GM19025 (cell line): ENCODE data around the gene PTPRB.

Source experiments
- ATAC-seq: cut with Tn5 transposase; IDR thresholded peaks from one replicate; pipeline ENCODE4 v1.9.1; 2021; ENCODE audit warnings: mild to moderate bottlenecking, low read depth, moderate library complexity; ENCODE audit not compliant: unreplicated experiment

Gene PTPRB

GRCh38 chr12:70637303-70638085 is at the start of gene PTPRB:
TSS of gene PTPRB (minus strand) at chr12:70637429. CDS start at chr12:70637395, 34 bp downstream.
- no peak for ATAC-seq

- no peak for ATAC-seq
Measured at GRCh38 chr12:70686907-70687306, 49.7 kb upstream of the PTPRB start.

- no peak for ATAC-seq
Measured at GRCh38 chr12:70686299-70686698, 49.1 kb upstream of the PTPRB start.

- ATAC-seq: no peak
Measured at GRCh38 chr12:70683976-70684375, 46.7 kb upstream of the PTPRB start.

- ATAC-seq: no peak
Measured at GRCh38 chr12:70671698-70672097, 34.5 kb upstream of the PTPRB start.

- no peak for ATAC-seq
Measured at GRCh38 chr12:70670948-70671347, 33.7 kb upstream of the PTPRB start.

- ATAC-seq: no peak
Measured at GRCh38 chr12:70667253-70667652, 30.0 kb upstream of the PTPRB start.

GRCh38 chr12:70666364-70666763 is 29.1 kb upstream of the PTPRB start:
- ATAC-seq: no peak

GRCh38 chr12:70664465-70664881 is 27.2 kb upstream of the PTPRB start:
- no peak for ATAC-seq

- no peak for ATAC-seq
Measured at GRCh38 chr12:70663838-70664237, 26.6 kb upstream of the PTPRB start.

GRCh38 chr12:70661466-70662161 is 24.4 kb upstream of the PTPRB start:
- ATAC-seq: no peak

- ATAC-seq: no peak
Measured at GRCh38 chr12:70660620-70661219, 23.5 kb upstream of the PTPRB start.

- ATAC-seq: no peak
Measured at GRCh38 chr12:70660002-70660604, 22.9 kb upstream of the PTPRB start.

GRCh38 chr12:70659077-70659606 is 21.9 kb upstream of the PTPRB start:
- ATAC-seq: no peak

GRCh38 chr12:70657616-70658286 is 20.5 kb upstream of the PTPRB start:
- ATAC-seq: no peak

- no peak for ATAC-seq
Measured at GRCh38 chr12:70652451-70652850, 15.2 kb upstream of the PTPRB start.

GRCh38 chr12:70648831-70649230 is 11.6 kb upstream of the PTPRB start:
- ATAC-seq: no peak

- ATAC-seq: no peak
Measured at GRCh38 chr12:70648191-70648590, 11.0 kb upstream of the PTPRB start.

GRCh38 chr12:70646850-70647249 is 9.6 kb upstream of the PTPRB start:
- no peak for ATAC-seq
